HL-60 (cell line): Measurements from ENCODE around the gene BSN.
A peak's percentile ranks its signal among the peaks of the same experiment; 100 is the strongest.

Source experiments
- DNase-seq, 2 experiments: peaks; one replicate each; pipeline ENCODE4 v3.0.0-alpha.2; 2010 to 2020; ENCODE audit warnings: low read depth in 1 of 2, low spot score in 1 of 2
- H3K27ac ChIP-seq: fragments of 250-450 bp; sonication (Bioruptor Pico); replicated peaks from 2 replicates; pipeline ENCODE4 v1.5.1; 2020; ENCODE audit warnings: mild to moderate bottlenecking, moderate library complexity
- H3K27me3 ChIP-seq: fragments of 250-450 bp; sonication (Bioruptor Pico); 2 replicates; pipeline ENCODE4 v1.5.1; 2021; ENCODE audit warnings: mild to moderate bottlenecking, moderate library complexity; ENCODE audit not compliant: insufficient read depth, poor library complexity, severe bottlenecking
- H3K4me3 ChIP-seq: replicated peaks from 2 replicates; pipeline ENCODE4 v1.5.1; 2011; ENCODE audit warnings: mild to moderate bottlenecking, control low read depth, low read length; ENCODE audit not compliant: insufficient read depth
- CTCF ChIP-seq: IDR thresholded peaks from one replicate; pipeline ENCODE4 v1.5.1; 2011; ENCODE audit warnings: low read length, control low read depth, inconsistent platforms; ENCODE audit not compliant: insufficient read depth
- GABPA ChIP-seq: IDR thresholded peaks from 2 replicates; pipeline ENCODE4 v1.6.1; 2012; ENCODE audit warnings: low read depth
- POLR2AphosphoS5 ChIP-seq: IDR thresholded peaks from 2 replicates; pipeline ENCODE4 v1.6.1; 2012; ENCODE audit warnings: low read depth
- REST ChIP-seq: IDR thresholded peaks from 2 replicates; pipeline ENCODE4 v1.6.1; 2012; ENCODE audit warnings: low read depth; ENCODE audit not compliant: insufficient replicate concordance
- SPI1 ChIP-seq: IDR thresholded peaks from 2 replicates; pipeline ENCODE4 v1.6.1; 2012; ENCODE audit warnings: low read depth, mild to moderate bottlenecking, borderline replicate concordance

The BSN gene

GRCh38 chr3:49536875-49537533 lies 17.3 kb upstream of the BSN start:
- no peak for DNase-seq
- TF ChIP-seq GABPA (no peak), CTCF (no peak), SPI1 (no peak), POLR2AphosphoS5 (no peak), REST (no peak)
- Histone ChIP-seq H3K27ac (no peak overlapping the region), H3K27me3 (no peaks in the 10 kb centered on the region), H3K4me3 (no peak overlapping the region)

GRCh38 chr3:49539659-49540560 lies 14.4 kb upstream of the BSN start:
- H3K27me3 ChIP-seq, result peaks cover 2% of the 10 kb centered on the region

More at GRCh38 chr3:49539659-49540560, 14.4 kb upstream of the BSN start:
- peak overlapping the region; percentile 52 for H3K4me3 ChIP-seq
- TF ChIP-seq CTCF (peak; percentile 49), REST (no peak)
- H3K27ac ChIP-seq, result no peak overlapping the region
- peak; percentile 86 to 88 for DNase-seq
